ENCODE results near the gene SOX9. TPM values are rescaled to one million over a fixed set of nuclear protein-coding genes. Genes with fewer than 3 reads are reported as not detected.
"Not testable (repeated sequence)": the region's sequence is repeated elsewhere in the genome, so short reads cannot be mapped to it uniquely, and the experiment has no call there.

The SOX9 gene
- total RNA-seq, 1 donor from 2014 or later: not detected

DNA sequence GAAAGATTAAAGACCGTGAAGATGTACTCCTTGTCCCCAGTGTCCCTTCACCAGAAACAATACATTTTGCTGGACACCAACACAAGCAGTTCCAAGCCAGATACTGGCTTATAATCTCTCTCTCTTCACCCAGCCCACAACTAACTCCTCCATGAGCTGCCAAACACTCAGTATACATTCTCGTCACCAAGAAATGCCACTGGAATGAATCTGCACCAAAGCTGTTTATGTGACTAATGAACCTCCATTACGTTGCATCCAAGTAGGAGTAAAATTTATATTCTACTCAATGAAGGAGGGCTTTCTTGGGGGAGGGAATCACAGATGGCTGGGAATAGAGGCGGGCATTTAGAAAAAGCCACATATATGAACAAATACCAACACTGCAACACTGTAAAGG is 20.9 kb upstream of the SOX9 start:
- peaks cover 7% of the 10 kb centered on the region for H3K9me3 Mint-ChIP-seq
- no peaks in the 10 kb centered on the region for H3K27me3 Mint-ChIP-seq (ENCODE audit: low read depth)
- H3K4me3 Mint-ChIP-seq (ENCODE audit: low read depth): no peak overlapping the region
- no peaks in the 10 kb centered on the region for H3K36me3 Mint-ChIP-seq (ENCODE audit: low read depth)
- no peak overlapping the region for H3K27ac Mint-ChIP-seq
- intact Hi-C loops (cut with micrococcal nuclease): no loop called here
- DNase-seq (ENCODE audit: low spot score): no peak
- H3K4me1 Mint-ChIP-seq (ENCODE audit: low read depth): no peaks in the 10 kb centered on the region

DNA sequence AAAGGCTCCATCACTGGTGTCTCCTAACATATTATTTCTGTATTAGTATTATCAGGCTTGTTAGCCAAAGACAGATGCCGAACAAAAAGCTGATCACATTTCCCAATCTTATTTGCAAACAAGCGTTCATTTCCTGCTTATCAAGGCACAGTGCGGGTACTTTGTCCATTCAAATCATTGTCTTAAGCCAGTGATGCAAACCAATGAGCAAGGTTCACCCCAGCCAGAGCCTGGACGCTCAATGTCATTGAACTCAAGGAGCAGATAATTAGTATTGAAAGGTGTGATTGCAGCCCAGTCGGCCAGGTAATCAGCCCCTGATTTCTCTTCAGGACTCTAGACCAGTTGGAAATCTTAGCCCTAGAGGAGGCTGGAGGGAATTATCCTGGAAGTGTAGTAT is 20.4 kb upstream of the SOX9 start:
- peaks cover 7% of the 10 kb centered on the region for H3K9me3 Mint-ChIP-seq
- no peaks in the 10 kb centered on the region for H3K36me3 Mint-ChIP-seq (ENCODE audit: low read depth)
- no peak overlapping the region for H3K27ac Mint-ChIP-seq
- no peaks in the 10 kb centered on the region for H3K27me3 Mint-ChIP-seq (ENCODE audit: low read depth)
- no peak overlapping the region for H3K4me3 Mint-ChIP-seq (ENCODE audit: low read depth)
- DNase-seq (ENCODE audit: low spot score): no peak
- no peaks in the 10 kb centered on the region for H3K4me1 Mint-ChIP-seq (ENCODE audit: low read depth)
- intact Hi-C loops (cut with micrococcal nuclease): no loop called here

DNA sequence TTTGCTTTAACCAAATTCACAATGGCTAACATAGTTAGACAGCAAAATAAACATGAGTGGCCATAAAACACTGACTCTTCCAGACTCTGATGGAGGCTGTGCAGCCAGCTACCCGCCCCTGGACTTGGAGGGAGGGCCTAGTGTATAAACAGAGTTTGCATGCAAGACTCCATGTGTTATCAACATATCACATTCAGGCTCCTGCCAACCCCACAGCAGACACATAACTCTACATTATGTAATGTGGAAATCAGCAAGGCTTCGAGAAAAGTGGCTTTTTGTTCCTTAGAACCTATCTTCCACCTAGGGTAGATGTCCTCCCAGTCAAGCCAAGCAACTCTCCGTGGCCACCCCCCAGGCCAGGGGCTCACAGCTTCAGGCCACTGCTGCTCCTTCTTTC is 19.3 kb upstream of the SOX9 start:
- no peak overlapping the region for H3K4me3 Mint-ChIP-seq (ENCODE audit: low read depth)
- H3K36me3 Mint-ChIP-seq (ENCODE audit: low read depth): no peaks in the 10 kb centered on the region
- DNase-seq (ENCODE audit: low spot score): no peak
- H3K4me1 Mint-ChIP-seq (ENCODE audit: low read depth): no peaks in the 10 kb centered on the region
- H3K27ac Mint-ChIP-seq: no peak overlapping the region
- H3K27me3 Mint-ChIP-seq (ENCODE audit: low read depth): no peaks in the 10 kb centered on the region
- intact Hi-C loops (cut with micrococcal nuclease): no loop called here
- H3K9me3 Mint-ChIP-seq: peaks cover 7% of the 10 kb centered on the region

DNA sequence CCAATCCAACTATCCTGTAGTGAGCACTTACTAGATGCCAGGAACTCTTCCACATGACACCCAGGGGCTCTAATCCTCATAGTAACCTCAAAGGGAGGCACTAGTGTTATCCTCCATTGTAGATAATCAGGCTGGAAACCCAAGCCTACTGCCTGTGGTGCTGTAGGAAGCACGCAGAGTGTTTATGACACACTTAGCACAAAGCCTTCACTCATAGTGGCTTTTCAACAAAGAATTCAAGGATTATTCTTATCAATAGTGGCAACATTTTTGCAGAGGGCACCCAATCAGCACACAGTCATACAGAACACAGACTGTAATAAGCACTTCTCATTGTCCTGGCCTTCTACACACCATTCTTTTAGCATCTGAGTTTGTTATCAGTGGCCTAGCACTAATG is 18.5 kb upstream of the SOX9 start:
- H3K9me3 Mint-ChIP-seq: peaks cover 7% of the 10 kb centered on the region
- H3K36me3 Mint-ChIP-seq (ENCODE audit: low read depth): no peaks in the 10 kb centered on the region
- H3K27ac Mint-ChIP-seq: no peak overlapping the region
- H3K4me3 Mint-ChIP-seq (ENCODE audit: low read depth): no peak overlapping the region
- H3K4me1 Mint-ChIP-seq (ENCODE audit: low read depth): no peaks in the 10 kb centered on the region
- no peaks in the 10 kb centered on the region for H3K27me3 Mint-ChIP-seq (ENCODE audit: low read depth)
- intact Hi-C loops (cut with micrococcal nuclease): no loop called here
- DNase-seq (ENCODE audit: low spot score): no peak

DNA sequence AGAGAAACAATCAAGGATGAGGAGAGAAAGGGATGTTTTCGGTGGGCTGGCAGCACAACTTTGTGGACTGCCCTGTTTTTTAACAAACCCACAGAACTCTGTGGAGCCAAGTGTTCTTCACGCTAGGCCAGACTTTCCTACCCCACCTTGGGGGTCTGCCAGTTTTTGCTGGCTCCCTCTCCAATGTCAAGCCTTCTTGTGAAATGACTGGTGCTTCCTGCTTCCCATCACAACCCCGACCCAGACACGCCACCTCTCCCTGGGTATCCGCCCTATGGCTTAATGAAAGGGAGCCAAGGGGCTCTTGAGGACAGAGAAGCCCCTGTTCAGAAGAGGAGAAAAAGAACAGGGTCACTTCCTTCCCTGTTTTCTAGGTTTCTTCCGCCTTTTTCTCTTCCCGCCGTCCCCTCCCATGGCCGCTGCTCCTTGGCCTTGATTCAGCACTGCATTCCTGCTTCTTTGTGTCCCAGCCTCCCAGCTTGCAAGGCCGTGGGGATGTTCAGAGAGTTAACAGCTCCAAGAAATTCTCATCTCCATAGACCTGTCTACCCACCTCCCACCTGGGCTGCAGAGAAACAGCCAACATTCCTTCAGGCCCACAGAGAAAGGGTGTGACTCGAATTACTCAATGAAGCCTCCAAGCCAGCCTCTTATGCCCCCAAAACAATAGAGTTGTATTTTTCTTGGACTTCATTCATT is 16.5 kb upstream of the SOX9 start:
- no peaks in the 10 kb centered on the region for H3K4me1 Mint-ChIP-seq (ENCODE audit: low read depth)
- H3K27me3 Mint-ChIP-seq (ENCODE audit: low read depth): no peaks in the 10 kb centered on the region
- no peaks in the 10 kb centered on the region for H3K36me3 Mint-ChIP-seq (ENCODE audit: low read depth)
- H3K27ac Mint-ChIP-seq: no peak overlapping the region
- DNase-seq (ENCODE audit: low spot score): no peak
- intact Hi-C loops (cut with micrococcal nuclease): no loop called here
- no peak overlapping the region for H3K4me3 Mint-ChIP-seq (ENCODE audit: low read depth)
- no peaks in the 10 kb centered on the region for H3K9me3 Mint-ChIP-seq

- intact Hi-C loops (cut with micrococcal nuclease): no loop called here
- Mint-ChIP-seq H3K4me1 (ENCODE audit: low read depth) (no peaks in the 10 kb centered on the region), H3K4me3 (ENCODE audit: low read depth) (no peak overlapping the region), H3K36me3 (ENCODE audit: low read depth) (no peaks in the 10 kb centered on the region), H3K27me3 (ENCODE audit: low read depth) (no peaks in the 10 kb centered on the region), H3K27ac (no peak overlapping the region), H3K9me3 (no peaks in the 10 kb centered on the region)
- DNase-seq (ENCODE audit: low spot score): no peak
Observed at GRCh38 chr17:72104863-72105234, 16.0 kb upstream of the SOX9 start.

- Mint-ChIP-seq H3K36me3 (ENCODE audit: low read depth) (no peaks in the 10 kb centered on the region), H3K27me3 (ENCODE audit: low read depth) (no peaks in the 10 kb centered on the region), H3K4me1 (ENCODE audit: low read depth) (no peaks in the 10 kb centered on the region), H3K9me3 (no peaks in the 10 kb centered on the region), H3K27ac (no peak overlapping the region), H3K4me3 (ENCODE audit: low read depth) (no peak overlapping the region)
- DNase-seq (ENCODE audit: low spot score): no peak
- intact Hi-C loops (cut with micrococcal nuclease): no loop called here
Observed at GRCh38 chr17:72107100-72107499, 13.7 kb upstream of the SOX9 start.

DNA sequence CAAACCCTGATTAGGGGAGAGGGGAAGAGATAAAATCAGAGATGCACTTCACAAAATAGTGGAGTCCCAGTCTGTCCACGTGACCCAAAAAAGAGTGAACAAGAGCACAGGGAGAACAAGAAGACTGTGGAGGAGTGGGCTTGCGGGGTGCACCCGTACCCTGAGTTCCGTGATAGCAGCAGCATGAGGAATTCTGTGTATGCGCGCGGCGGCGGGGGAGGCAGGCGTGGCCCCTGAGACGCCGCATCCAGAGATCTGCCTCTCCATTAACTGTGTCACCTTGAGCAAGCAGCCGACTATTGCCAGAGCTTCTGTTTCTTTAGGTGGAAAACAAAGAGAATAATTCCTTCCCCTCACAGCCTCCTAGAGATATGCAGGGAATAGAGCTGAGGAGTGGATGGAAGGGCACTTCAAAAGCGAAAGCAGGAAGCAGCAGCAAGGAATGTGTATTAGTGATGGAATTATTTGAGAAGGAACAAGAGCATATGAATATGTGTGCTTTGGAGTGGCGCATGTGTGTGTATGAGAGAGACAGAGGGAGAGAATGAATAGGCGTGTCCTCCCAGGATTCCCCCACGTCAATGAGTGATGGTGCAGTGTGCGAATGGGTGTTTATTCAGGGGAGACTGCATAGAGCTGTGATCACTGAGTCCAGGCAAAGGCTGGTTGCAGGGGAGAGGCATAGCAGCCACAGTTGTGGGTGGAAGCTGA is 10.4 kb upstream of the SOX9 start:
- intact Hi-C loops (cut with micrococcal nuclease): loop anchor here (10.0 kb wide), 1 partner anchor 636 kb away; no protein-coding TSS in a partner anchor
- DNase-seq (ENCODE audit: low spot score): no peak
- no peak overlapping the region for H3K4me3 Mint-ChIP-seq (ENCODE audit: low read depth)
- H3K27ac Mint-ChIP-seq: no peak overlapping the region
- no peaks in the 10 kb centered on the region for H3K9me3 Mint-ChIP-seq
- H3K27me3 Mint-ChIP-seq (ENCODE audit: low read depth): peaks cover 5% of the 10 kb centered on the region
- no peaks in the 10 kb centered on the region for H3K4me1 Mint-ChIP-seq (ENCODE audit: low read depth)
- H3K36me3 Mint-ChIP-seq (ENCODE audit: low read depth): no peaks in the 10 kb centered on the region

GRCh38 chr17:72110942-72111318 is 9.9 kb upstream of the SOX9 start:
- H3K4me3 Mint-ChIP-seq (ENCODE audit: low read depth): no peak overlapping the region
- no peaks in the 10 kb centered on the region for H3K36me3 Mint-ChIP-seq (ENCODE audit: low read depth)
- no peak overlapping the region for H3K27ac Mint-ChIP-seq
- H3K27me3 Mint-ChIP-seq (ENCODE audit: low read depth): peaks cover 7% of the 10 kb centered on the region
- intact Hi-C loops (cut with micrococcal nuclease): loop anchor here (10.0 kb wide), 1 partner anchor 636 kb away; no protein-coding TSS in a partner anchor
- no peaks in the 10 kb centered on the region for H3K4me1 Mint-ChIP-seq (ENCODE audit: low read depth)
- H3K9me3 Mint-ChIP-seq: no peaks in the 10 kb centered on the region
- DNase-seq (ENCODE audit: low spot score): no peak

- H3K4me3 Mint-ChIP-seq (ENCODE audit: low read depth): no peak overlapping the region
- DNase-seq (ENCODE audit: low spot score): no peak
- no peak overlapping the region for H3K27ac Mint-ChIP-seq
- no peaks in the 10 kb centered on the region for H3K9me3 Mint-ChIP-seq
- H3K4me1 Mint-ChIP-seq (ENCODE audit: low read depth): no peaks in the 10 kb centered on the region
- peaks cover 12% of the 10 kb centered on the region for H3K27me3 Mint-ChIP-seq (ENCODE audit: low read depth)
- H3K36me3 Mint-ChIP-seq (ENCODE audit: low read depth): no peaks in the 10 kb centered on the region
- intact Hi-C loops (cut with micrococcal nuclease): loop anchor here (10.0 kb wide), 1 partner anchor 637 kb away; no protein-coding TSS in a partner anchor
Observed at GRCh38 chr17:72111336-72111923, 9.4 kb upstream of the SOX9 start.

DNA sequence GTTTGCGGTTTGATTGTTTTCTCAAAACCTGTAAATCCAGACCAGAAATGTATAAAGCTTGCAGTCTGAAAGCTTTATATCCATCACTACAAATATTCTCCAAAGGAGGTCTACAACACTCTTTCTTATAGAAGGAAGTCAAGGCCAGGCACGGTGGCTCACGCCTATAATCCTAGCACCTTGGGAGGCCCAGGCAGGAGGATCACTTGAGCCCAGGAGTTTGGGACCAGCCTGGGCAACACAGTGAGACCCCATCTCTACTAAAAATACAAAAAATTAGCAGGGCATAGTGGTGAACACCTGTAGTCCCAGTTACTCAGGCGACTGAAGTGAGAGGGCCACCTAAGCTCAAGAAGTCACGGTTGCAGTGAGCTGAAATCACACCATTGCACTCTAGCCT is 8.9 kb upstream of the SOX9 start:
- not testable (repeated sequence) for H3K9me3 Mint-ChIP-seq; H3K36me3 Mint-ChIP-seq (ENCODE audit: low read depth); H3K4me3 Mint-ChIP-seq (ENCODE audit: low read depth); DNase-seq (ENCODE audit: low spot score); H3K27ac Mint-ChIP-seq; H3K4me1 Mint-ChIP-seq (ENCODE audit: low read depth)
- peaks cover 17% of the 10 kb centered on the region for H3K27me3 Mint-ChIP-seq (ENCODE audit: low read depth)
- intact Hi-C loops (cut with micrococcal nuclease): loop anchor here (10.0 kb wide), 1 partner anchor 637 kb away; no protein-coding TSS in a partner anchor

DNA sequence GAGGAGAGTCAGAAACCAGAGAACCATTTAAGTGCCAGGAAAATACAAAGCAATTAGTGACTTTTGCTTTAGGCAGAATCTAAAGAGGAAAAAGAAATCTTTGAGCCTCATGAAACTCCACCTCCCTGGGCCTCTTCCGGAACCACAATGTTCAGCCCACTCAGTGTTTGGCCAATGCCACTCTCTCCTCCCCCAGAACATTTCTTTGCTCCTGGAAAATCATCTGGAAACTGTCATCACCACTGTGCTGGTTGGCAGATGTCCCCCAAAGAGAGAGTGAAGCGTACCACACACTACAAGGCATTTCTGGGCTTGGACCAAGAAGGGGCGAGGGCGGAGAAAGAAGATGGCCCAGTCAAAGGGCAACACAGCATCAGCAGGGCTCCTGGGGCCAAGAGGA is 7.1 kb upstream of the SOX9 start:
- H3K9me3 Mint-ChIP-seq: no peaks in the 10 kb centered on the region
- no peak overlapping the region for H3K27ac Mint-ChIP-seq
- intact Hi-C loops (cut with micrococcal nuclease): loop anchor here (10.0 kb wide), 1 partner anchor 639 kb away; no protein-coding TSS in a partner anchor
- H3K36me3 Mint-ChIP-seq (ENCODE audit: low read depth): no peaks in the 10 kb centered on the region
- H3K27me3 Mint-ChIP-seq (ENCODE audit: low read depth): peaks cover 31% of the 10 kb centered on the region
- H3K4me1 Mint-ChIP-seq (ENCODE audit: low read depth): no peaks in the 10 kb centered on the region
- no peak for DNase-seq (ENCODE audit: low spot score)
- no peak overlapping the region for H3K4me3 Mint-ChIP-seq (ENCODE audit: low read depth)

Measured in activated T-helper 2 cell treated with anti-CD3 and anti-CD28 coated beads, Interferon-gamma antibody, Interleukin-2, Interleukin-4, amounts not matched to agents 10 μg/mL and 5 μg/mL and 100 μg/mL, durations not matched to agents 14 hours and 24 hours and 36 hours (primary cell).